ENCODE measurements around the gene ARID1A. TPM values are rescaled to one million over a fixed set of nuclear protein-coding genes. Genes with fewer than 3 reads are reported as not detected.
A peak's percentile ranks its signal among the peaks of the same experiment; 100 is the strongest.

ARID1A gene
- total and polyA plus RNA-seq, 9 of the 15 experiments (the other 6 are each of a cell fraction or from before 2014, with no cell fraction given): 8.3 to 88.3 (median 22.5) TPM

- TF ChIP-seq SAFB (IDR thresholded peaks at IDR 0.05; ENCODE audit: borderline replicate concordance, low read depth, low read length): no peak
- peak; percentile 90 for TF ChIP-seq ZNF316 (IDR thresholded peaks at IDR 0.05)
- TF ChIP-seq FOXO4 (CRISPR knock-in tag; IDR thresholded peaks at IDR 0.05): no peak
- TF ChIP-seq SREBF1 (IDR thresholded peaks at IDR 0.05; ENCODE audit: borderline replicate concordance, low read depth, low read length): no peak
- TF ChIP-seq SREBF2 (CRISPR knock-in tag; IDR thresholded peaks at IDR 0.05): 0 out of 2 replicates have a peak, but pooled peaks have one; percentile 63
- TF ChIP-seq MAFK (IDR thresholded peaks at IDR 0.05; ENCODE audit: low read length): peak; percentile 16; the same call in 1 of the 2 replicates
- TF ChIP-seq HMBOX1 (IDR thresholded peaks at IDR 0.05): peak; percentile 36; the same call in 1 of the 2 replicates
- TF ChIP-seq ZNF24 (IDR thresholded peaks at IDR 0.05): no peak
- no peak for TF ChIP-seq ZNF76 (CRISPR knock-in tag; IDR thresholded peaks at IDR 0.05; ENCODE audit: borderline replicate concordance)
- 0 out of 2 replicates have a peak, but pooled peaks have one; percentile 50 for TF ChIP-seq ATF6 (CRISPR knock-in tag; IDR thresholded peaks at IDR 0.05)
- TF ChIP-seq E2F1 (CRISPR knock-in tag; IDR thresholded peaks at IDR 0.05): no peak
Observed at GRCh38 chr1:26701995-26702679, 6.3 kb downstream of the ARID1A start (continued).

Data from K562 (cell line).